ENCODE data around the gene GOLT1A.

- TF ChIP-seq MAZ (IDR thresholded peaks at IDR 0.05; ENCODE audit: borderline replicate concordance, low read depth, low read length) = no peak
- no peak for TF ChIP-seq MYC (IDR thresholded peaks at IDR 0.05; ENCODE audit: borderline replicate concordance, low read length)
- TF ChIP-seq HOXB13 (CRISPR knock-in tag; IDR thresholded peaks at IDR 0.05; ENCODE audit: low read depth) = no peak
- TF ChIP-seq HOXA7 (CRISPR knock-in tag; IDR thresholded peaks at IDR 0.05) = no peak
These were observed 6.6 kb downstream of the GOLT1A start for GRCh38 chr1:204207136-204207616.

Measured in A549 (cell line).